Lung (tissue), 12 donors: ENCODE measurements around the gene NHSL1. TPM values are rescaled to one million over a fixed set of nuclear protein-coding genes. Genes with fewer than 3 reads are reported as not detected.
A peak's percentile ranks its signal among the peaks of the same experiment; 100 is the strongest.

Source experiments
- ATAC-seq: fragments of 200-7000 bp; cut with Tn5 transposase; one replicate; pipeline ENCODE4 v1.9.1; 2020; ENCODE audit warnings: moderate number of reproducible peaks; ENCODE audit not compliant: insufficient read depth, low FRiP score
- DNase-seq, 3 donors: peaks; one replicate each; pipeline ENCODE4 v3.0.0-alpha.2; 2013 to 2017
- H3K27ac ChIP-seq, 2 donors: one replicate each; pipeline ENCODE4 v1.5.1; 2013; ENCODE audit warnings: mild to moderate bottlenecking in 2 of 2, moderate library complexity in 2 of 2, control low read depth in 1 of 2, inconsistent platforms in 1 of 2, low read depth in 1 of 2, low read length in 1 of 2
- H3K27me3 ChIP-seq, 3 donors: one replicate each; pipeline ENCODE4 v1.5.1; 2013; ENCODE audit warnings: low read length in 2 of 3; ENCODE audit not compliant: control insufficient read depth in 3 of 3, insufficient read depth in 3 of 3
- H3K36me3 ChIP-seq, 4 donors: one replicate each; pipeline ENCODE4 v1.5.1; 2013; ENCODE audit warnings: low read length in 4 of 4, mild to moderate bottlenecking in 1 of 4, moderate library complexity in 1 of 4; ENCODE audit not compliant: control insufficient read depth in 4 of 4, insufficient read depth in 4 of 4
- H3K4me1 ChIP-seq, 5 donors: one replicate each; pipeline ENCODE4 v1.5.1; 2013; ENCODE audit warnings: low read length in 5 of 5, mild to moderate bottlenecking in 2 of 5, moderate library complexity in 1 of 5; ENCODE audit not compliant: control insufficient read depth in 5 of 5, insufficient read depth in 5 of 5
- H3K4me3 ChIP-seq: one replicate; pipeline ENCODE4 v1.5.1; 2013; ENCODE audit warnings: mild to moderate bottlenecking, control low read depth, moderate library complexity
- H3K9ac ChIP-seq, 2 donors: one replicate each; pipeline ENCODE4 v1.5.1; 2013; ENCODE audit warnings: low read length in 2 of 2, control low read depth in 1 of 2; ENCODE audit not compliant: insufficient read depth in 1 of 2
- H3K9me3 ChIP-seq, 4 donors: one replicate each; pipeline ENCODE4 v1.5.1; 2013; ENCODE audit warnings: low read length in 3 of 4, mild to moderate bottlenecking in 1 of 4, moderate library complexity in 1 of 4; ENCODE audit not compliant: control insufficient read depth in 4 of 4, insufficient read depth in 3 of 4
- WGBS, 2 donors: extraction: QIAGEN DNeasy Blood & Tissue Kit; methylation state at CpG; one replicate each; pipeline ENCODE4 v1.1.7; 2013; 5-methylcytosine and 5-hydroxymethylcytosine counted together
- polyA plus RNA-seq, 2 donors: library from polyadenylated mRNA; stranded (reverse); fragments of 200-250 nt; gene quantifications; one replicate each; pipeline ENCODE4 v1.2.1, GENCODE V29; 2013
- total RNA-seq, 2 donors: library from RNA; depleted of rRNA in 1 of 2; stranded (reverse); fragments of >200 nt in 1 of 2; gene quantifications; one replicate each; pipeline ENCODE4 v1.2.1, GENCODE V29; 2014 to 2021
- TF ChIP-seq, protein P1 (sequence below): IDR thresholded peaks from 2 replicates; pipeline ENCODE4 v1.5.1; 2012; ENCODE audit warnings: mild to moderate bottlenecking; ENCODE audit errors: control extremely low read depth, extremely low read depth
- donor health status: control.
- donor health status: control.
- donor health status: Bipolar disorder and iron deficiency.
- donor health status: healthy.
- donor health status: DM: yes; HTN: yes; CAD: no.

Gene NHSL1
- total and polyA plus RNA-seq, 4 donors, result 5.2 to 53.7 (median 30.4) TPM

GRCh38 chr6:138465007-138465645, 34.2 kb downstream of the NHSL1 start:
- DNase-seq, result no peak
- ATAC-seq, result peak; percentile 76
- H3K4me3 ChIP-seq, result no peak overlapping the region
- H3K36me3 ChIP-seq, result peaks cover 3 to 15% (median 11%) of the 10 kb centered on the region in 4 donors
- no peaks in the 10 kb centered on the region for H3K27me3 ChIP-seq
- 35 to 38% methylated on average over 1 of the region's 1 CpG for WGBS, 2 donors
- no peaks in the 10 kb centered on the region for H3K9me3 ChIP-seq
- peak overlapping the region in 1 of 2 donors; percentile 68 for H3K27ac ChIP-seq
- H3K9ac ChIP-seq, result no peak overlapping the region
- TF ChIP-seq, protein P1, sequence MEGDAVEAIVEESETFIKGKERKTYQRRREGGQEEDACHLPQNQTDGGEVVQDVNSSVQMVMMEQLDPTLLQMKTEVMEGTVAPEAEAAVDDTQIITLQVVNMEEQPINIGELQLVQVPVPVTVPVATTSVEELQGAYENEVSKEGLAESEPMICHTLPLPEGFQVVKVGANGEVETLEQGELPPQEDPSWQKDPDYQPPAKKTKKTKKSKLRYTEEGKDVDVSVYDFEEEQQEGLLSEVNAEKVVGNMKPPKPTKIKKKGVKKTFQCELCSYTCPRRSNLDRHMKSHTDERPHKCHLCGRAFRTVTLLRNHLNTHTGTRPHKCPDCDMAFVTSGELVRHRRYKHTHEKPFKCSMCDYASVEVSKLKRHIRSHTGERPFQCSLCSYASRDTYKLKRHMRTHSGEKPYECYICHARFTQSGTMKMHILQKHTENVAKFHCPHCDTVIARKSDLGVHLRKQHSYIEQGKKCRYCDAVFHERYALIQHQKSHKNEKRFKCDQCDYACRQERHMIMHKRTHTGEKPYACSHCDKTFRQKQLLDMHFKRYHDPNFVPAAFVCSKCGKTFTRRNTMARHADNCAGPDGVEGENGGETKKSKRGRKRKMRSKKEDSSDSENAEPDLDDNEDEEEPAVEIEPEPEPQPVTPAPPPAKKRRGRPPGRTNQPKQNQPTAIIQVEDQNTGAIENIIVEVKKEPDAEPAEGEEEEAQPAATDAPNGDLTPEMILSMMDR, result no peak
- H3K4me1 ChIP-seq, result no peaks in the 10 kb centered on the region

DNA sequence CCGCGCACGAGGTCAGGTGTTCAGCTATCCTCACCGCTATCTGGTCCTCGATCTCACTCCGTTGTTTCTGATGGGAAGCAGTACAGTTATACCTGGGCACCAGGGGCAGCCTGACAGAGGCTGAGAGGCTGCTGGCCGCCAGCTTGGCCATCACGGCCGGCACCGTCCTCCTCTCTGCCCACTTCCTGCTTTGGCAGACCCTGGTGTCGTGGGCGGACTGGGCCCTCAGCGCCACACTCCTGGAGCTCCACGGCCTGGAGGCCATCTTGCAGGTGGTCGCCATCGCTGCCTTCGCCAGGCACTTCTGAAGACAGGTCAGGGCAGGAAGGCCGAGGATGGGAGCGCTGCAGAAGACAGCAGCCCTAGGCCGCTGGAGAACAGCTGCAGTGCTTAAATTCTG, 35.2 kb downstream of the NHSL1 start:
- H3K27ac ChIP-seq, result no peak overlapping the region
- no peak for DNase-seq
- no peaks in the 10 kb centered on the region for H3K9me3 ChIP-seq
- H3K4me1 ChIP-seq, result no peaks in the 10 kb centered on the region
- H3K9ac ChIP-seq, result no peak overlapping the region
- 96 to 98% methylated on average over 19 to 20 of the region's 20 CpGs for WGBS, 2 donors
- H3K36me3 ChIP-seq, result peaks cover 3 to 17% (median 9%) of the 10 kb centered on the region in 4 donors
- no peaks in the 10 kb centered on the region for H3K27me3 ChIP-seq
- TF ChIP-seq, protein P1, result no peak
- no peak overlapping the region for H3K4me3 ChIP-seq
- ATAC-seq, result no peak

DNA sequence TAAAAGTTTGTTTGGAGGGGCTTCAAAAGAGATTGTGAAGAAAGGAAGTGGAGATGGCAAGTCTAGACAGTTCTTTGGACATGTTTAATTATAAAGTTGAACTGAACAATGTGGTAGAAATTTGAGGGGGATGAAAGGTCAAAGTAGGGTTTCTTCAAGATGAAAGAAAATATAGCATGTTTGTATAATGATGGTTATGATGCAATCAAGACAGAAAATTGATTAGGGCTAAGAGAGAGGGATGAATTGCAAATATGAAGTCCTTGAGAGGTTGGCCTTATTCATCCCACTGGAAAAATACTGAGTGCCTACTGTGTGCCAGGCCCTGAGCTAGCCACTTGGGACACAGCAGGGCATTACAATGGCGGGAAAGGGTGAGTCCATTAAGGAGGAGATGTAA, 37.6 kb downstream of the NHSL1 start:
- Histone ChIP-seq H3K4me3 (no peak overlapping the region), H3K9me3 (no peaks in the 10 kb centered on the region), H3K4me1 (no peaks in the 10 kb centered on the region), H3K27me3 (no peaks in the 10 kb centered on the region), H3K27ac (no peak overlapping the region), H3K36me3 (peaks cover 3 to 14% (median 8%) of the 10 kb centered on the region in 4 donors), H3K9ac (no peak overlapping the region)
- WGBS, 2 donors, result 86 to 100% methylated on average over 1 of the region's 1 CpG
- no peak for DNase-seq
- no peak for ATAC-seq
- TF ChIP-seq, protein P1, result no peak

DNA sequence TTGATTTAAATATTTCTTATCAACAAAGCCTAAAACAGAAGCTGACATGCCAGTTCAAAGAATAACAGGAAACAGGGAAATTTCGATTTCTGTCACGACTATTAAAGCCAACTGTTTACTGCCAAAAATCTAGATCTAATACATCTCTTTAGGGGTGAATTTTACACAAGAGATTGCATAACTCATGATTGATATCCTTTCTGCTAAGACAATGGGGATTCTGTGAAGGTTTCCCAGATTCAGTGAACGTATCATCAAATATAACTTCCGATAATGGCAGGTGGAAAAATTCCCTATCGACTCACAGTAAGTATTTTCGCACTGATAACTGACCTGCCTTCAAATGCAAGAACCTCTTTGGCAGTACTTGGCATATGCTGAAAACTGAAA, 42.9 kb downstream of the NHSL1 start:
- H3K9ac ChIP-seq, result no peak overlapping the region
- H3K27ac ChIP-seq, result no peak overlapping the region
- TF ChIP-seq, protein P1, result no peak
- no peaks in the 10 kb centered on the region for H3K27me3 ChIP-seq
- WGBS, 2 donors, result 59 to 67% methylated on average over 6 of the region's 6 CpGs
- DNase-seq (no peak), ATAC-seq (no peak)
- no peak overlapping the region for H3K4me3 ChIP-seq
- H3K4me1 ChIP-seq, result peaks cover 0 to 7% (median 0%) of the 10 kb centered on the region in 5 donors
- peaks cover 0 to 2% (median 0%) of the 10 kb centered on the region in 4 donors for H3K36me3 ChIP-seq
- H3K9me3 ChIP-seq, result no peaks in the 10 kb centered on the region
